Measurements from ENCODE around the gene ITPA. TPM values are rescaled to one million over a fixed set of nuclear protein-coding genes. Genes with fewer than 3 reads are reported as not detected.
A peak's percentile ranks its signal among the peaks of the same experiment; 100 is the strongest.

ITPA gene
- total and polyA plus RNA-seq, 2 of the 8 experiments (the other 6 are each of a cell fraction or from before 2014, with no cell fraction given) = 88.2 to 94.0 TPM

DNA sequence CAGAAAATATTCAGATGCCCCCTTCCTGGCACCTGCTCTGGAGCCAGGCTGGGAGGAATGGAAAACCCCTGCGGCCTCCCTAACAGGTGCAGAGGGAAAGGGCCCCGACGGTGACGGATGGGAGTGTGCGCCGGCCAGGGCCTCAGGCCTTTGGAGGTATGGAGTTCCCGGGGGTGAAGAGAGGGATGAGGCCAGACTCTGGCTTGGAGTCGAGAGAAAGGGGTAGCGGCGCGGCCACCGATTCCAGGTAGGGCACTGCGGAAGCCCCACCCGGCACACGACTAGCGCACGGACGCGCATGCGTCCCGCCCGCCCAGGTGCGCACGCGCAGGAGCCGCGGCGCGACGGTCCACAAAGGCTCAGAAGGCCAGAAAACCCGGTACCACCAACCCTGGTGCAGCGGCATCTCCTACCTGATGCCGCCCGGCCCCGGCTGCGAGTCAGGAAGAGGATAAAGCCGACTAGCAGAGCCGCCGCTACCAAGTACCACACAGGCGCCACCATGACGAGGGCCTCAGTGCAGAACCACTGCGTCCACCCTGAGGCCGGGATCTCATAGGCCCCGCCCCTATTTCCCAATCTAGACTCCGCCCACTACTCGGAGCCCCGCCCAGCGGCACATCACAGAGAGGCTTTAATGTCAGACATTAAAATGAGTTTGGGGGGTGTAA is 5.0 kb upstream of the ITPA start, which contains the start of gene DDRGK1 (continued):
- TF ChIP-seq TAF1 (IDR thresholded peaks at IDR 0.05; ENCODE audit: low read depth, low read length) = peak; percentile 79
- TF ChIP-seq EP300 (IDR thresholded peaks at IDR 0.05; ENCODE audit: borderline replicate concordance in 1 of 2, low read depth in 2 of 2, low read length in 2 of 2) = no peak
- TF ChIP-seq NANOG (IDR thresholded peaks at IDR 0.05; ENCODE audit: insufficient read depth, low read depth, low read length, poor library complexity, severe bottlenecking) = no peak
- peak; percentile 76; the same call in 1 of the 2 replicates for TF ChIP-seq SP4 (IDR thresholded peaks at IDR 0.05; ENCODE audit: low read length)
- TF ChIP-seq CEBPB (IDR thresholded peaks at IDR 0.05; ENCODE audit: low read depth, low read length) = peak; percentile 98
- no peak for TF ChIP-seq CBX8 (IDR thresholded peaks at IDR 0.05; ENCODE audit: borderline replicate concordance, low read depth, low read length)
- peak; percentile 96 for TF ChIP-seq NRF1 (IDR thresholded peaks at IDR 0.05; ENCODE audit: low read depth, low read length)
- no peak for TF ChIP-seq EZH2 (IDR thresholded peaks at IDR 0.05; ENCODE audit: low read depth, low read length, severe bottlenecking)
- TF ChIP-seq KDM4A (IDR thresholded peaks at IDR 0.05; ENCODE audit: low read depth, low read length, severe bottlenecking) = peak; percentile 80
- no peak for TF ChIP-seq SUZ12 (IDR thresholded peaks at IDR 0.05; ENCODE audit: low read length)
- TF ChIP-seq MAX (IDR thresholded peaks at IDR 0.05) = no peak; the same call in 1 of the 2 replicates
- no peak for TF ChIP-seq BCL11A (IDR thresholded peaks at IDR 0.05; ENCODE audit: low read depth in 2 of 2, low read length in 2 of 2)
- TF ChIP-seq FOSL1 (IDR thresholded peaks at IDR 0.05; ENCODE audit: insufficient read depth, low read depth, low read length) = no peak
- peak; percentile 54; the same call in 1 of the 2 replicates for TF ChIP-seq SP1 (IDR thresholded peaks at IDR 0.05; ENCODE audit: low read depth, low read length)
- peak; percentile 88 to 93 for TF ChIP-seq POLR2A (IDR thresholded peaks at IDR 0.05; ENCODE audit: control extremely low read depth in 1 of 2, low read depth in 2 of 2, low read length in 2 of 2)
- TF ChIP-seq PHF8 (conservative IDR thresholded peaks at IDR 0.05; ENCODE audit: low read depth, low read length) = peak; percentile 99
- TF ChIP-seq MAFK (IDR thresholded peaks at IDR 0.05; ENCODE audit: low read depth, low read length) = no peak
- TF ChIP-seq CBX5 (IDR thresholded peaks at IDR 0.05; ENCODE audit: low read depth, low read length) = no peak
- peak; percentile 71; the same call in 1 of the 2 replicates for TF ChIP-seq YY1 (IDR thresholded peaks at IDR 0.05; ENCODE audit: low read depth, low read length)
- TF ChIP-seq RNF2 (IDR thresholded peaks at IDR 0.05; ENCODE audit: borderline replicate concordance, low read depth, low read length, missing control alignments, poor library complexity, severe bottlenecking) = no peak
- TF ChIP-seq TBP (IDR thresholded peaks at IDR 0.05; ENCODE audit: low read depth, low read length) = peak; percentile 79
- TF ChIP-seq RFX5 (IDR thresholded peaks at IDR 0.05; ENCODE audit: borderline replicate concordance, low read depth, low read length) = no peak
- no peak for TF ChIP-seq ATF2 (IDR thresholded peaks at IDR 0.05; ENCODE audit: low read length)
